Measurements from ENCODE around the gene WDR4.
"Not testable (repeated sequence)": the region's sequence is repeated elsewhere in the genome, so short reads cannot be mapped to it uniquely, and the experiment has no call there.

WDR4 gene

DNA sequence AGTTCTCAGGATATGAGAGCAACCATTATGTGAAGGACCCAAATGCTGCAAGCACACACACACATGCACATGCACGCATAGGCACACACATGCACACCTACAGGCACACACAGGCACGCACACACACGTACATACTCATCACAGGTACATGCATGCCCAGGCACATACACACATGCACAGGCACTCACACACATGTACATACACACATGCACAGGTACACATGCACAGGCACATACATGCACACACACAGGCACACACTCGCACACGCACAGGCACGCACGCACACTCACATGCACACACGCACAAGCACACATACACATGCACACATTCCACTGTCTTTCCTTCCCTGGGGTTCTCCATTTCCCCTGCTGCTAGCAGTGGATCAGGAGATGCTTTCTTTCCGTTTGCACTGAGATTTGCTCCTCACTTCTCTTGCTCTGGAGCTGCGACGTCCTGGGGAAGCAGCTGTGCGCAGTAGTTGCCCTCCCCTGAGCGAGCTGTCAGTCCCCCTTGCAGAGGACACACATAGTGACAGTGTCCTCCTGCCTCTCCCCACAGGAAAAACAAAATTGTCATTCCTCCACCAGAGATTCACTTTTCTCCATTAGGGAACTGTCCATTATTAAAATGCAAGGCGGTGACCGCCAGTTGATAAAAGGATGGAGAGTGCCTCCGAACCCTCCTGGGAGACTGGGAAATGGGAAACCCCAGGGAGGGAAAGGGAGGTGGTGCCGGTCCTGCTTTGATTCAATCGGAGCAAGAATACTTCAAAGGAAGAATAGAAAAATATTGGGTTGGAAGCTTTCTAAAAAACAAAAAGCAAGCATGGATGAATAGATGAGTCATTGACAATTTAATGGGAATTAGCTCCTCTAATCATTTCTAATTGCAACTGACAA is 69.5 kb downstream of the WDR4 start:
- DNase-seq, result no peak

DNA sequence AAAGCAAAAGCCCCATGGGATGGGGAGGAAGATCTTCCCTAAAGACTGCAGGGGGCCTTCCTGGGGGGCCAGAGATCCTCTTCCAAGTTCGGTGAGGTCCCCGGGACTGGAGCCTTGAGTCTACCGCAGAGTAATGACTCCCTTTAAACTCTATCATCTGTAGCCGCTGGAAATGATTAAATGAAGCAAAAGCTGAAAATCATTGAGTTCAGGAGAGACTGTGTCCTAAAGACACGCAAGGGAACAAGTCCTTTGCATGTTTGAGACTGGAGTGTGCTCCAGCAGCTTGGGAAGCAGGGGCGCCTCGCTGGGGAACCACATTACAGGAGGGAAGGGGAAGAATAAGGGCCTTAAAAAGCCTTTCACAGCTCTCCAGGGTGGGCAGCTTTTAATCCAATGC is 70.2 kb downstream of the WDR4 start:
- no peak for DNase-seq

DNA sequence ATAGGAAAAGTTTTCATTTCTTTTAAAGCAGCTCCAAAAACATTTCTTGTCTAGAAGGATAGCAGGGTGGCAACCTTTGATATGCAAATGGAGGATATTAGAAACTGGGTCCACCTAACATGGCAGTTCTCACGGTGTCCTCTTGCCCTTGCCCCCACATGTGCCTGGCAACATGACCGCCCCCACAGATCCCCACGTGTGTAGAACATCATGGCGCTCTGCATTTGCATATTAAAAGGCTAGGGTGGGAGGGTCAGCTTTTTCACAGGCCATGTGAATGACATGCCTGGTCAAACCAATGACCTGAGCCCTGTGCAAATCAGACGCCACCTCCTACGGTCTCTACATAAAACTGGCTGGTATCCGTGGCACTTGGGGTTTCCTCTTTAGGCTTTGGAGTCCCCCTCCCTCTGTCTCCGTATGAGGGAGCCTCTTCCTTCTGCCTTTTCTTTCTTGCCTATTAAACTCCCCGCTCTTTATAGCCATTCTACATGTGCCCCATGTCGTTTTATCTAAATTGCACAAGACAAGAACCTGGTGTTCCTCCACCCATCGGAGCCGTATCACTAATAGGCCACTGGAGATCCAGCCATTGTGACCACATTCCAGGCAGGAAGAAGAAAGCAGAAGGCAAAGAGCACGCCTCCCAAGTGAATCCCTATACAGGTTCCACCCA is 71.3 kb downstream of the WDR4 start:
- no peak for DNase-seq

DNA sequence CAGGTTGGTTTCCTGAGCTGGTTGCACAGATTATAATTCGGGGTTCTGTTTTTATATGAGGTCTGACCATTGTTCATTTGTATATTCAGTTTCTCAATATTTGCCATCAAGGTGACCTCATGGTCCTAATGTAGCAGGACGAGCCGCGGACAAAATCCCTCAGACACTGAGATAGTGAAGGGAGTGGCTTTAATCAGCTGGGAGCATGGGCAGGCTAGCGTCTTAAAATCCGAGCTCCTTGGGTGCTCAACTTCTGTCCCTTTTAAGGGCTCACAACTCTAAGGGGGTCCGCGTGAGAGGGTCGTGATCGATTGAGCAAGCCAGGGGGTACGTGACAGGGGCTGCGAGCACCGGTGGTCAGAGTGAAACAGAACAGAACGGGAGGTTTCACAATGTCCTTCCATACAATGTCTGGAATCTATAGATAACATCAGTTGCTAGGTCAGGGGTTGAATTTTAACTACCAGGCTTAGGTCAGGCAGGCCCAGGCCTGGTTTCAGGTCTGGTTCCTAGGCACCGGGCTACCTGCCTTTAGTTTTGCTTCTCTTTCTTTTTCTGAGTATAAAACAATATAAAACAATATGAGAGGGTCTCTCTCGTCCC is 71.9 kb downstream of the WDR4 start:
- not testable (repeated sequence) for DNase-seq

DNA sequence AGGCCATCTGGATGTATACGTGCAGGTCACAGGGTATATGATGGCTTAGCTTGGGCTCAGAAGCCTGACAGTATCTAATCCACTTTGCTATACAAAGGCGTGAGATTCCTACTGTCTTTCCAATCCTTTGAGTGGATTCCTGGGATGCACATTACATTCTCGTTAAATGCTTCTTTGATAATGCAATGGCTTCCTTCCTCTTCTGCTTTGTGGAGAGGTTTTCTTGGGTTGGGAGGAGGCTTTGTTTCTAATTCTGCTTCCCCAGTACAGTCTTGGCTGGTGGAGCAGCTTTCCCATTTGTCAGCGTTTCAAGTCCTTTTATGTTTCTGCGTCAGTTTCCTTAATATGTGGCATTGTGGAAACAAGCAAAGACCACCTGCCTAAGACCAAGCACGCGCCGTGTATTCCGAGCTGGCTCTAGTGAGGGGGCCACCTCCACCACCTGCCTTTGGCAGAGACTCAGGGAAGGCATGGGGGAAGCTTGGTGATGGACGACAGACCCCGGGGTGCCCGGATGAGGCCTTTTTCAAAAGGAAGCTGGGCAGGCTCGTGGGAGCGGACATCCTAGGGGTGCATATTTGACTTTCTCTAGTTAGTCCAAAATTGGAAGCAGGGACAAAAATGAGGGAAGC is 72.7 kb downstream of the WDR4 start:
- DNase-seq, result no peak

DNA sequence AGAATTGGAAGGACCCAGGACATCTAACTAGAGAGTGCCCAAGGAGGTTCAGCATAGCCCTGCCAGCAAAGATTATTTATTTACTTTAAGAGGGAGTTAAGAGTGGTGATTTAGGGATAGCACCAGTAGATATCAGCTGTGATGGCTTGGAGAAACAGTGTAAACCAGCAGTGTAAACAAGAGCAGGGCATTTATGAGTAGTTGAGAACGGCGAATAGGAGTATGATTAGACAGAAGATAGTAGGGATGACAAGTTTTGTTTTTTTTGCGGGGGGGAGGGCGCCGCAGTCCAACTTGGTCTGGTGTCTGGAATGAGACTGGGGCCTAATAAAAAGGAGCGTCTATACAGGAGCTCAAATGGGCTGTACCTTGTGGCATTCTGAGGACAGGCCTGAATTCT is 77.7 kb downstream of the WDR4 start:
- DNase-seq, result not testable (repeated sequence)

DNA sequence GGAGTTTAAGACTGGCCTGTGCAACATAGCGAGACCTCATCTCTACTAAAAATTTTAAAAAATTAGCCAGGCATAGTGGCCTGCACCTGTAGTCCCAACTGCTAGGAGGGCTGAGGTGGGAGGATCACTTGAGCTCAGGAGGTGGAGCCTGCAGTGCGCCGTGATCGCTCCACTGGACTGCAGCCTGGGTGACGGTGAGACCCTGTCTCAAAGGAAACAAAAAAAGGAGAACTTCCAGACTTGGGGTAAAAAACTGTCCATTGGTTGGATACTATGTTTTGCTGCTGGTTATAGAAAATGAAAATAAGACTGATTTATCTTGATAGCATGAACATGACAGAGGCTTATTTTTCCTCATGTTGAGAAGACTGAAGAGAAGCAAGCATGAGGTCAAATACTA is 79.4 kb downstream of the WDR4 start:
- DNase-seq, result no peak

DNA sequence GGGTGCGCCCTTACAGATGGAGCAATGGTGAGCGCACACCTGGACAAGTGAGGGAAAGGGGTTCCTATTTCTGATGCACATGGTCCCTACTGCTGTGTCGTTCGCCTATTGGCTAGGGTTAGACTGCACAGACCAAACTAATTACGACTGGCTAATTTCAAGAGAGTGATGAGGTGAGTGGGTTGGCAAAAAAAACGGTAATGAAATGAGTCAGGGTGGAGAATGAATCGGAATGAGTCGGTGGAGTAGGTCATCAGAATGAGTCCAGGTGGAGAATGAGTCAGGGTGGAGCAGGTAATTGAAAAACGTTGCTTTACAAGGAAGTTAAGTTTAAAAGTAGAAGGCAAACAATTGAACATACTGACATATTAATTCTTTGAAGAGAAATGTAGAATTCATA is 79.8 kb downstream of the WDR4 start:
- DNase-seq, result no peak
